Measurements from ENCODE around the gene RBCK1. TPM values are rescaled to one million over a fixed set of nuclear protein-coding genes. Genes with fewer than 3 reads are reported as not detected.

Gene RBCK1
- total RNA-seq, 1 donor from 2014 or later = 97.6 TPM

- H3K36me3 Mint-ChIP-seq (ENCODE audit: unreplicated experiment) = peaks cover 23% of the 10 kb centered on the region
- TF ChIP-seq, protein P1, sequence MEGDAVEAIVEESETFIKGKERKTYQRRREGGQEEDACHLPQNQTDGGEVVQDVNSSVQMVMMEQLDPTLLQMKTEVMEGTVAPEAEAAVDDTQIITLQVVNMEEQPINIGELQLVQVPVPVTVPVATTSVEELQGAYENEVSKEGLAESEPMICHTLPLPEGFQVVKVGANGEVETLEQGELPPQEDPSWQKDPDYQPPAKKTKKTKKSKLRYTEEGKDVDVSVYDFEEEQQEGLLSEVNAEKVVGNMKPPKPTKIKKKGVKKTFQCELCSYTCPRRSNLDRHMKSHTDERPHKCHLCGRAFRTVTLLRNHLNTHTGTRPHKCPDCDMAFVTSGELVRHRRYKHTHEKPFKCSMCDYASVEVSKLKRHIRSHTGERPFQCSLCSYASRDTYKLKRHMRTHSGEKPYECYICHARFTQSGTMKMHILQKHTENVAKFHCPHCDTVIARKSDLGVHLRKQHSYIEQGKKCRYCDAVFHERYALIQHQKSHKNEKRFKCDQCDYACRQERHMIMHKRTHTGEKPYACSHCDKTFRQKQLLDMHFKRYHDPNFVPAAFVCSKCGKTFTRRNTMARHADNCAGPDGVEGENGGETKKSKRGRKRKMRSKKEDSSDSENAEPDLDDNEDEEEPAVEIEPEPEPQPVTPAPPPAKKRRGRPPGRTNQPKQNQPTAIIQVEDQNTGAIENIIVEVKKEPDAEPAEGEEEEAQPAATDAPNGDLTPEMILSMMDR (IDR thresholded peaks at IDR 0.05; ENCODE audit: partially characterized antibody, unreplicated experiment) = no peak
- no peak overlapping the region for H3K4me3 Mint-ChIP-seq (ENCODE audit: unreplicated experiment)
- no peak for DNase-seq
- H3K4me1 Mint-ChIP-seq (ENCODE audit: low read depth, unreplicated experiment) = peaks cover 4% of the 10 kb centered on the region
- H3K27ac Mint-ChIP-seq (ENCODE audit: unreplicated experiment) = no peak overlapping the region
- H3K27me3 Mint-ChIP-seq (ENCODE audit: unreplicated experiment) = peaks cover 2% of the 10 kb centered on the region
- H3K9me3 Mint-ChIP-seq (ENCODE audit: unreplicated experiment) = no peaks in the 10 kb centered on the region
Observed at GRCh38 chr20:415820-416322, 7.8 kb downstream of the RBCK1 start.

GRCh38 chr20:416950-417800 is 9.1 kb downstream of the RBCK1 start:
- no peak overlapping the region for H3K4me3 Mint-ChIP-seq (ENCODE audit: unreplicated experiment)
- H3K4me1 Mint-ChIP-seq (ENCODE audit: low read depth, unreplicated experiment) = peaks cover 4% of the 10 kb centered on the region
- TF ChIP-seq, protein P1 (IDR thresholded peaks at IDR 0.05; ENCODE audit: partially characterized antibody, unreplicated experiment) = no peak
- H3K27me3 Mint-ChIP-seq (ENCODE audit: unreplicated experiment) = peaks cover 5% of the 10 kb centered on the region
- peaks cover 2% of the 10 kb centered on the region for H3K9me3 Mint-ChIP-seq (ENCODE audit: unreplicated experiment)
- H3K27ac Mint-ChIP-seq (ENCODE audit: unreplicated experiment) = no peak overlapping the region
- no peak for DNase-seq
- H3K36me3 Mint-ChIP-seq (ENCODE audit: unreplicated experiment) = peaks cover 18% of the 10 kb centered on the region

DNA sequence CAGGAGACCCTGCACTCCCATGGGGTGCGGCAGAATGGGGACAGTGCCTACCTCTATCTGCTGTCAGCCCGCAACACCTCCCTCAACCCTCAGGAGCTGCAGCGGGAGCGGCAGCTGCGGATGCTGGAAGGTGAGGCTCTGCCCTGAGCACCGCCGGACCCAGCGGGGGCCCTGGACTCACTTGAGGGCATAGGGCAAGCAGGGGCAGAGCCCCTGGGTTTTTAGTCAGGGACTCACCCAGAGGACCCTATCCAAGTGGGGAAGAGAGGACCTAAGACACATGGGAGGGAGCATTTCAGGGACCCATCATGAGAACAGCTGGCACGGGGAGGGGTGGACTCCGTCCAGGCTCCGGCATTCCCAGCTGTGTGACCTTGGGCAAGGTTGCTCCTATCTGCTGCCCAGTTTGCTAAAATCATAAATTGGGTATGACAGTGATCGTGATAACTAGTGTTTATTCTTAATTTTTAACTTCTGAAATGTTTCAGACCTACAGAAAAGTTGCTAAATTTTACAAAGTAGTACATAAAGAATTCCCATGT is 9.8 kb downstream of the RBCK1 start:
- peaks cover 2% of the 10 kb centered on the region for H3K9me3 Mint-ChIP-seq (ENCODE audit: unreplicated experiment)
- DNase-seq = no peak
- TF ChIP-seq, protein P1 (IDR thresholded peaks at IDR 0.05; ENCODE audit: partially characterized antibody, unreplicated experiment) = no peak
- no peak overlapping the region for H3K27ac Mint-ChIP-seq (ENCODE audit: unreplicated experiment)
- peaks cover 4% of the 10 kb centered on the region for H3K4me1 Mint-ChIP-seq (ENCODE audit: low read depth, unreplicated experiment)
- no peak overlapping the region for H3K4me3 Mint-ChIP-seq (ENCODE audit: unreplicated experiment)
- H3K36me3 Mint-ChIP-seq (ENCODE audit: unreplicated experiment) = peaks cover 13% of the 10 kb centered on the region
- peaks cover 5% of the 10 kb centered on the region for H3K27me3 Mint-ChIP-seq (ENCODE audit: unreplicated experiment)

DNA sequence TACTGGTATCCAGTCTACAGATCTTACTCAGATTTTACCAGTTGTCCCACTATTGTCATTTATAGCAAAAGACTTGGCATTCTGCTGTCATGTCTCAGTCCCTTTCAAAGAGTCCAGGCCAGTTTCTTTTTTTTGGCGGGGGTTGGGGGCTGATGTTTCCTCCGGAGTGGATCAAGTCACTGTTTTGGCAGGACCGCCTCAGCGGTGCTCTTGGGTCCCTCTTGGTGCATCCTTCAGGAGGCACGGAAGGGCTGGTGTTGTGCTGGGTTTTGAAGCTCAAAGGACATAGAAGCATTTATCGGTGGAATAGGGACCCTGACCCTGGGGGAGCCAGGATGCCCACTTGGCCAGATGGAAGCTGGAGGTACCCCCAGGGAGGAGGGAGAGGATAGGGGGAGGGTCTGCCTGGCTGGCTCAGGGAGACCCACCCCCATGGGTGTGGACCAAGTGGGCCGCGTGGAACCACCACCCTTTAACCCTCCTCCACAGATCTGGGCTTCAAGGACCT is 10.8 kb downstream of the RBCK1 start:
- no peak for DNase-seq
- Mint-ChIP-seq H3K4me1 (ENCODE audit: low read depth, unreplicated experiment) (peaks cover 4% of the 10 kb centered on the region), H3K27me3 (ENCODE audit: unreplicated experiment) (peaks cover 5% of the 10 kb centered on the region), H3K27ac (ENCODE audit: unreplicated experiment) (no peak overlapping the region), H3K4me3 (ENCODE audit: unreplicated experiment) (no peak overlapping the region), H3K36me3 (ENCODE audit: unreplicated experiment) (peaks cover 9% of the 10 kb centered on the region), H3K9me3 (ENCODE audit: unreplicated experiment) (peaks cover 2% of the 10 kb centered on the region)
- TF ChIP-seq, protein P1 (IDR thresholded peaks at IDR 0.05; ENCODE audit: partially characterized antibody, unreplicated experiment) = no peak

Data from glutamatergic neuron (in vitro differentiated cells).